Measurements from ENCODE around the gene NEDD8.

Gene NEDD8

GRCh38 chr14:24232121-24232644 is at the start of gene NEDD8:
Gene NEDD8 (minus strand): TSS chr14:24232367. CDS start chr14:24232267, 100 bp downstream.
- peak; percentile 83 for DNase-seq

- no peak for DNase-seq
Measured at GRCh38 chr14:24281636-24282035, 49.5 kb upstream of the NEDD8 start.

- no peak for DNase-seq
Measured at GRCh38 chr14:24280797-24281460, 48.8 kb upstream of the NEDD8 start.

- peak; percentile 26 for DNase-seq
Measured at GRCh38 chr14:24279301-24280186, 47.4 kb upstream of the NEDD8 start.

GRCh38 chr14:24278424-24278823 is 46.3 kb upstream of the NEDD8 start:
- DNase-seq: no peak

- no peak for DNase-seq
Measured at GRCh38 chr14:24277606-24278321, 45.6 kb upstream of the NEDD8 start.

GRCh38 chr14:24277071-24277470 is 44.9 kb upstream of the NEDD8 start:
- DNase-seq: no peak

- DNase-seq: peak; percentile 27
Measured at GRCh38 chr14:24274101-24274543, 42.0 kb upstream of the NEDD8 start.

GRCh38 chr14:24273422-24273998 is 41.3 kb upstream of the NEDD8 start:
- no peak for DNase-seq

GRCh38 chr14:24272467-24272866 is 40.3 kb upstream of the NEDD8 start:
- DNase-seq: no peak

- no peak for DNase-seq
Measured at GRCh38 chr14:24271834-24272263, 39.7 kb upstream of the NEDD8 start.

GRCh38 chr14:24271134-24271833 is 39.1 kb upstream of the NEDD8 start, which contains the start of gene RABGGTA:
Gene RABGGTA (minus strand): TSS chr14:24271597. CDS start chr14:24271115, 482 bp downstream.
- DNase-seq: peak; percentile 88

- DNase-seq: no peak
Measured at GRCh38 chr14:24270537-24271133, 38.5 kb upstream of the NEDD8 start.

GRCh38 chr14:24269910-24270536 is 37.9 kb upstream of the NEDD8 start:
- DNase-seq: no peak

GRCh38 chr14:24269368-24269767 is 37.2 kb upstream of the NEDD8 start:
- no peak for DNase-seq

- no peak for DNase-seq
Measured at GRCh38 chr14:24268225-24268624, 36.1 kb upstream of the NEDD8 start.

GRCh38 chr14:24267516-24267915 is 35.3 kb upstream of the NEDD8 start:
- no peak for DNase-seq

GRCh38 chr14:24266344-24267244 is 34.4 kb upstream of the NEDD8 start:
- no peak for DNase-seq

GRCh38 chr14:24264298-24264697 is 32.1 kb upstream of the NEDD8 start:
- no peak for DNase-seq

- no peak for DNase-seq
Measured at GRCh38 chr14:24263848-24264247, 31.7 kb upstream of the NEDD8 start.

Data from activated CD4-positive, alpha-beta T cell treated with anti-CD3 and anti-CD28 coated beads for 1 hour (primary cell).